Immature natural killer cell (primary cell): Measurements from ENCODE around the gene GPI. TPM values are rescaled to one million over a fixed set of nuclear protein-coding genes. Genes with fewer than 3 reads are reported as not detected.

Experiments
- DNase-seq, 3 donors: peaks; one replicate each; pipeline ENCODE4 v3.0.0; 2022; ENCODE audit warnings: mixed read lengths in 1 of 3
- H3K27ac Mint-ChIP-seq, 6 donors: one replicate each; pipeline ENCODE4 v1.8.0; 2020; ENCODE audit warnings: mixed read lengths in 6 of 6, mild to moderate bottlenecking in 5 of 6, inconsistent platforms in 4 of 6, moderate library complexity in 3 of 6
- H3K27me3 Mint-ChIP-seq, 3 donors: one replicate each; pipeline ENCODE4 v1.8.0; 2020 to 2021; ENCODE audit warnings: low read depth in 3 of 3, mild to moderate bottlenecking in 3 of 3, mixed read lengths in 3 of 3, moderate library complexity in 3 of 3, inconsistent platforms in 1 of 3
- H3K36me3 Mint-ChIP-seq, 3 donors: one replicate each; pipeline ENCODE4 v1.8.0; 2020; ENCODE audit warnings: mixed read lengths in 3 of 3, inconsistent platforms in 2 of 3, mild to moderate bottlenecking in 2 of 3
- H3K4me1 Mint-ChIP-seq, 2 donors: one replicate each; pipeline ENCODE4 v1.8.0; 2020; ENCODE audit warnings: inconsistent platforms in 2 of 2, mild to moderate bottlenecking in 2 of 2, mixed read lengths in 2 of 2, moderate library complexity in 1 of 2
- H3K4me3 Mint-ChIP-seq, 5 donors: one replicate each; pipeline ENCODE4 v1.8.0; 2020; ENCODE audit warnings: mild to moderate bottlenecking in 5 of 5, mixed read lengths in 5 of 5, inconsistent platforms in 3 of 5, moderate library complexity in 3 of 5
- H3K9me3 Mint-ChIP-seq, 6 donors: one replicate each; pipeline ENCODE4 v1.8.0; 2020; ENCODE audit warnings: mild to moderate bottlenecking in 6 of 6, mixed read lengths in 6 of 6, inconsistent platforms in 4 of 6, moderate library complexity in 3 of 6
- polyA plus RNA-seq, 3 donors: library from polyadenylated mRNA; unstranded; fragments of 300-500 nt; fragmentation: Illumina TruSeq; gene quantifications; one replicate each; pipeline ENCODE4 v1.2.3, GENCODE V29; 2021

Gene GPI
- 100 to 1,000 TPM; 112 to 161 (median 143) TPM for polyA plus RNA-seq

GRCh38 chr19:34364830-34365462, at the start of gene GPI:
Gene GPI, plus strand, starts transcription at chr19:34365196. Its CDS starts 71 bp downstream, at chr19:34365267.
- peak within 1 kb of the TSS; percentile 82 to 92 (median 88) for H3K27ac Mint-ChIP-seq
- no peaks in the 10 kb centered on the region for H3K9me3 Mint-ChIP-seq
- DNase-seq: peak; percentile 50 to 61 (median 58)
- peak within 1 kb of the TSS; percentile 90 to 97 (median 92) for H3K4me3 Mint-ChIP-seq
- peaks cover 0 to 11% (median 0%) of the 10 kb centered on the region in 3 donors for H3K36me3 Mint-ChIP-seq
- peaks cover 3 to 9% (median 4%) of the 10 kb centered on the region in 3 donors for H3K27me3 Mint-ChIP-seq
- peaks cover 31% of the 10 kb centered on the region in 2 donors for H3K4me1 Mint-ChIP-seq

- Mint-ChIP-seq H3K9me3 (no peaks in the 10 kb centered on the region), H3K36me3 (peaks cover 0 to 10% (median 4%) of the 10 kb centered on the region in 3 donors), H3K4me1 (peaks cover 43 to 48% of the 10 kb centered on the region in 2 donors), H3K4me3 (no peak overlapping the region), H3K27me3 (peaks cover 0 to 1% (median 0%) of the 10 kb centered on the region in 3 donors), H3K27ac (peak overlapping the region in 1 of 6 donors; percentile 62)
- DNase-seq: no peak
These were observed 48.7 kb upstream of the GPI start for GRCh38 chr19:34316247-34316646.

- Mint-ChIP-seq H3K27me3 (peaks cover 0 to 1% (median 0%) of the 10 kb centered on the region in 3 donors), H3K27ac (peak overlapping the region in 3 of 6 donors; percentile 18 to 62 (median 28)), H3K36me3 (peaks cover 0 to 12% (median 4%) of the 10 kb centered on the region in 3 donors), H3K4me3 (peak overlapping the region in 2 of 5 donors; percentile 29 to 31), H3K4me1 (peaks cover 43 to 47% of the 10 kb centered on the region in 2 donors), H3K9me3 (no peaks in the 10 kb centered on the region)
- no peak for DNase-seq
These were observed 48.2 kb upstream of the GPI start for GRCh38 chr19:34316741-34317301.

GRCh38 chr19:34317311-34317927, 47.6 kb upstream of the GPI start:
- peak overlapping the region in 3 of 5 donors; percentile 29 to 37 (median 31) for H3K4me3 Mint-ChIP-seq
- H3K4me1 Mint-ChIP-seq: peaks cover 42 to 43% of the 10 kb centered on the region in 2 donors
- H3K9me3 Mint-ChIP-seq: no peaks in the 10 kb centered on the region
- peak overlapping the region in 4 of 6 donors; percentile 28 to 84 (median 64) for H3K27ac Mint-ChIP-seq
- peaks cover 0 to 13% (median 4%) of the 10 kb centered on the region in 3 donors for H3K36me3 Mint-ChIP-seq
- DNase-seq: no peak
- H3K27me3 Mint-ChIP-seq: peaks cover 0 to 1% (median 0%) of the 10 kb centered on the region in 3 donors

- H3K36me3 Mint-ChIP-seq: peaks cover 10 to 17% (median 11%) of the 10 kb centered on the region in 3 donors
- no peaks in the 10 kb centered on the region for H3K9me3 Mint-ChIP-seq
- peaks cover 41 to 48% of the 10 kb centered on the region in 2 donors for H3K4me1 Mint-ChIP-seq
- peaks cover 0 to 3% (median 1%) of the 10 kb centered on the region in 3 donors for H3K27me3 Mint-ChIP-seq
- H3K4me3 Mint-ChIP-seq: no peak overlapping the region
- no peak for DNase-seq
- H3K27ac Mint-ChIP-seq: peak overlapping the region in 4 of 6 donors; percentile 5 to 65 (median 60)
These were observed 45.8 kb upstream of the GPI start for GRCh38 chr19:34319230-34319585.

- H3K27ac Mint-ChIP-seq: peak overlapping the region in 5 of 6 donors; percentile 3 to 62 (median 17)
- H3K4me3 Mint-ChIP-seq: no peak overlapping the region
- peaks cover 0 to 3% (median 1%) of the 10 kb centered on the region in 3 donors for H3K27me3 Mint-ChIP-seq
- peaks cover 11 to 18% (median 11%) of the 10 kb centered on the region in 3 donors for H3K36me3 Mint-ChIP-seq
- no peaks in the 10 kb centered on the region for H3K9me3 Mint-ChIP-seq
- DNase-seq: no peak
- H3K4me1 Mint-ChIP-seq: peaks cover 41 to 43% of the 10 kb centered on the region in 2 donors
These were observed 45.2 kb upstream of the GPI start for GRCh38 chr19:34319785-34320184.

GRCh38 chr19:34320277-34320676, 44.7 kb upstream of the GPI start:
- Mint-ChIP-seq H3K9me3 (no peaks in the 10 kb centered on the region), H3K4me1 (peaks cover 40 to 41% of the 10 kb centered on the region in 2 donors), H3K27ac (peak overlapping the region; percentile 2 to 62 (median 13)), H3K4me3 (no peak overlapping the region), H3K36me3 (peaks cover 11 to 21% (median 12%) of the 10 kb centered on the region in 3 donors), H3K27me3 (peaks cover 0 to 3% (median 1%) of the 10 kb centered on the region in 3 donors)
- DNase-seq: no peak

- peaks cover 17 to 25% (median 24%) of the 10 kb centered on the region in 3 donors for H3K36me3 Mint-ChIP-seq
- no peaks in the 10 kb centered on the region for H3K9me3 Mint-ChIP-seq
- H3K4me3 Mint-ChIP-seq: no peak overlapping the region
- peaks cover 33 to 34% of the 10 kb centered on the region in 2 donors for H3K4me1 Mint-ChIP-seq
- H3K27ac Mint-ChIP-seq: no peak overlapping the region
- peaks cover 0 to 3% (median 1%) of the 10 kb centered on the region in 3 donors for H3K27me3 Mint-ChIP-seq
- DNase-seq: no peak
These were observed 43.3 kb upstream of the GPI start for GRCh38 chr19:34321735-34322134.

- Mint-ChIP-seq H3K36me3 (peaks cover 25 to 34% (median 33%) of the 10 kb centered on the region in 3 donors), H3K4me3 (no peak overlapping the region), H3K27me3 (peaks cover 0 to 3% (median 3%) of the 10 kb centered on the region in 3 donors), H3K9me3 (no peaks in the 10 kb centered on the region), H3K4me1 (peaks cover 14 to 15% of the 10 kb centered on the region in 2 donors), H3K27ac (peak overlapping the region in 2 of 6 donors; percentile 31 to 65)
- DNase-seq: no peak
These were observed 41.4 kb upstream of the GPI start for GRCh38 chr19:34323433-34324204.

- Mint-ChIP-seq H3K4me3 (no peak overlapping the region), H3K36me3 (peaks cover 29 to 38% (median 33%) of the 10 kb centered on the region in 3 donors), H3K4me1 (peaks cover 9 to 10% of the 10 kb centered on the region in 2 donors), H3K27ac (peak overlapping the region in 1 of 6 donors; percentile 31), H3K9me3 (no peaks in the 10 kb centered on the region), H3K27me3 (peaks cover 0 to 3% (median 3%) of the 10 kb centered on the region in 3 donors)
- DNase-seq: no peak
These were observed 40.7 kb upstream of the GPI start for GRCh38 chr19:34324320-34324719.

GRCh38 chr19:34325181-34325580, 39.8 kb upstream of the GPI start:
- H3K27ac Mint-ChIP-seq: peak overlapping the region in 1 of 6 donors; percentile 71
- peaks cover 30 to 38% (median 37%) of the 10 kb centered on the region in 3 donors for H3K36me3 Mint-ChIP-seq

GRCh38 chr19:34325981-34326787, 38.8 kb upstream of the GPI start:
- peaks cover 2 to 6% of the 10 kb centered on the region in 2 donors for H3K4me1 Mint-ChIP-seq

More at GRCh38 chr19:34325181-34325580, 39.8 kb upstream of the GPI start:
- H3K4me3 Mint-ChIP-seq: no peak overlapping the region
- H3K9me3 Mint-ChIP-seq: no peaks in the 10 kb centered on the region
- peaks cover 0 to 3% (median 3%) of the 10 kb centered on the region in 3 donors for H3K27me3 Mint-ChIP-seq
- no peak for DNase-seq
- peaks cover 2 to 6% of the 10 kb centered on the region in 2 donors for H3K4me1 Mint-ChIP-seq

More at GRCh38 chr19:34325981-34326787, 38.8 kb upstream of the GPI start:
- Mint-ChIP-seq H3K36me3 (peaks cover 31 to 40% (median 39%) of the 10 kb centered on the region in 3 donors), H3K27ac (peak overlapping the region in 1 of 6 donors; percentile 55), H3K27me3 (peaks cover under 1 to 3% (median 2%) of the 10 kb centered on the region in 3 donors), H3K9me3 (no peaks in the 10 kb centered on the region), H3K4me3 (no peak overlapping the region)
- no peak for DNase-seq
